ENCODE results near the gene MRPS12. TPM values are rescaled to one million over a fixed set of nuclear protein-coding genes. Genes with fewer than 3 reads are reported as not detected.

MRPS12 gene
- total and polyA plus RNA-seq, 2 of the 13 experiments (the other 11 are each of a cell fraction or from before 2014, with no cell fraction given), result 27.5 to 54.8 TPM

DNA sequence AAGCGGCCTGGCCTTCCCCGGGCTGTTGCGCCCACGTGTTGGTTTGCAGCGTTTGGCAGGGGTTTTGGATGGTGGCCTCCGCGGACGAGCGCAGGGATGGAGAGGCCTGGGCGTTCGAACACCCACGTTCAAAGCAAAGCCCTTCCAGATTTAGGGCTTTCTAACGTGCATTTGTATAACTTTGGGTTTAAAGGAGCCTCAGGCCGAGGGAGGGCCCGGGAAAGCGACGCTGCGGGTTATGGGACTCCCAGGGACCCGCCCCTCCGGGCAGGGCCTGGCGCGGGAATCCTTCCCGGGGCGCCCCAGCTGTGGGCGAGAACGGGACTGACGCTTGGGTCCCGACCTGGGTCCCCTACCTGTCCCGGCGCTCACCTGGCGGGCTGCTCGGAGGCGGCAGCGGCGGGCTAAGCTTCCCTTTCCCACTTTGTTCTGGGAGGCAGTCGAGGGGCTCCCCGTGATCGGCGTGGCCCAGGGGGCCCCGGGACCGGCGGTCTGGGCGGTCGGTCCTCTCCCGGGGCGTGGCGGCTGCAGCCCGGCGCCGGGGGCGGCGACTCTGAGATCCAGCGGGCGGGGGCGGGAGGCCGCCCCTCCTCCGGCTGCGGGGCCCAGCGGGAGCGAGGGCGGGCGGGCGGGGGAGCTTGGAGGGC is 44.6 kb downstream of the MRPS12 start, which contains the start of gene FBXO17 (continued):
- no peak for TF ChIP-seq PCBP1 (IDR thresholded peaks at IDR 0.05; ENCODE audit: borderline replicate concordance, low read depth, low read length)
- TF ChIP-seq KAT2B (IDR thresholded peaks at IDR 0.05; ENCODE audit: borderline replicate concordance, low read depth, low read length), result no peak
- TF ChIP-seq POLR2G (IDR thresholded peaks at IDR 0.05; ENCODE audit: low read depth, low read length), result peak; percentile 45; the same call in 1 of the 2 replicates
- TF ChIP-seq ZBTB20 (CRISPR knock-in tag; IDR thresholded peaks at IDR 0.05; ENCODE audit: borderline replicate concordance, low read depth), result no peak
- TF ChIP-seq, protein P1, sequence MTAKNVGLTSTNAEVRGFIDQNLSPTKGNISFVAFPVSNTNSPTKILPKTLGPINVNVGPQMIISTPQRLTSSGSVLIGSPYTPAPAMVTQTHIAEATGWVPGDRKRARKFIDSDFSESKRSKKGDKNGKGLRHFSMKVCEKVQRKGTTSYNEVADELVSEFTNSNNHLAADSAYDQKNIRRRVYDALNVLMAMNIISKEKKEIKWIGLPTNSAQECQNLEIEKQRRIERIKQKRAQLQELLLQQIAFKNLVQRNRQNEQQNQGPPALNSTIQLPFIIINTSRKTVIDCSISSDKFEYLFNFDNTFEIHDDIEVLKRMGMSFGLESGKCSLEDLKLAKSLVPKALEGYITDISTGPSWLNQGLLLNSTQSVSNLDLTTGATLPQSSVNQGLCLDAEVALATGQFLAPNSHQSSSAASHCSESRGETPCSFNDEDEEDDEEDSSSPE (CRISPR knock-in tag; IDR thresholded peaks at IDR 0.05), result peak; percentile 39
- TF ChIP-seq ZNF30 (CRISPR knock-in tag; IDR thresholded peaks at IDR 0.05), result 0 out of 2 replicates have a peak, but pooled peaks have one; percentile 78
- peak; percentile 55; the same call in 1 of the 2 replicates for TF ChIP-seq ZNF501 (CRISPR knock-in tag; IDR thresholded peaks at IDR 0.05)
- no peak for TF ChIP-seq SMARCC2 (IDR thresholded peaks at IDR 0.05)
- TF ChIP-seq, protein P2, sequence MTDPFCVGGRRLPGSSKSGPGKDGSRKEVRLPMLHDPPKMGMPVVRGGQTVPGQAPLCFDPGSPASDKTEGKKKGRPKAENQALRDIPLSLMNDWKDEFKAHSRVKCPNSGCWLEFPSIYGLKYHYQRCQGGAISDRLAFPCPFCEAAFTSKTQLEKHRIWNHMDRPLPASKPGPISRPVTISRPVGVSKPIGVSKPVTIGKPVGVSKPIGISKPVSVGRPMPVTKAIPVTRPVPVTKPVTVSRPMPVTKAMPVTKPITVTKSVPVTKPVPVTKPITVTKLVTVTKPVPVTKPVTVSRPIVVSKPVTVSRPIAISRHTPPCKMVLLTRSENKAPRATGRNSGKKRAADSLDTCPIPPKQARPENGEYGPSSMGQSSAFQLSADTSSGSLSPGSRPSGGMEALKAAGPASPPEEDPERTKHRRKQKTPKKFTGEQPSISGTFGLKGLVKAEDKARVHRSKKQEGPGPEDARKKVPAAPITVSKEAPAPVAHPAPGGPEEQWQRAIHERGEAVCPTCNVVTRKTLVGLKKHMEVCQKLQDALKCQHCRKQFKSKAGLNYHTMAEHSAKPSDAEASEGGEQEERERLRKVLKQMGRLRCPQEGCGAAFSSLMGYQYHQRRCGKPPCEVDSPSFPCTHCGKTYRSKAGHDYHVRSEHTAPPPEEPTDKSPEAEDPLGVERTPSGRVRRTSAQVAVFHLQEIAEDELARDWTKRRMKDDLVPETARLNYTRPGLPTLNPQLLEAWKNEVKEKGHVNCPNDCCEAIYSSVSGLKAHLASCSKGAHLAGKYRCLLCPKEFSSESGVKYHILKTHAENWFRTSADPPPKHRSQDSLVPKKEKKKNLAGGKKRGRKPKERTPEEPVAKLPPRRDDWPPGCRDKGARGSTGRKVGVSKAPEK (CRISPR knock-in tag; IDR thresholded peaks at IDR 0.05; ENCODE audit: borderline replicate concordance), result peak; percentile 23; the same call in 1 of the 2 replicates
- peak; percentile 32; the same call in 1 of the 2 replicates for TF ChIP-seq ZNF274 (CRISPR knock-in tag; IDR thresholded peaks at IDR 0.05)
- TF ChIP-seq, protein P3, sequence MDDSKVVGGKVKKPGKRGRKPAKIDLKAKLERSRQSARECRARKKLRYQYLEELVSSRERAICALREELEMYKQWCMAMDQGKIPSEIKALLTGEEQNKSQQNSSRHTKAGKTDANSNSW (CRISPR knock-in tag; IDR thresholded peaks at IDR 0.05; ENCODE audit: borderline replicate concordance), result peak; percentile 52; the same call in 1 of the 2 replicates
- TF ChIP-seq, protein P4, sequence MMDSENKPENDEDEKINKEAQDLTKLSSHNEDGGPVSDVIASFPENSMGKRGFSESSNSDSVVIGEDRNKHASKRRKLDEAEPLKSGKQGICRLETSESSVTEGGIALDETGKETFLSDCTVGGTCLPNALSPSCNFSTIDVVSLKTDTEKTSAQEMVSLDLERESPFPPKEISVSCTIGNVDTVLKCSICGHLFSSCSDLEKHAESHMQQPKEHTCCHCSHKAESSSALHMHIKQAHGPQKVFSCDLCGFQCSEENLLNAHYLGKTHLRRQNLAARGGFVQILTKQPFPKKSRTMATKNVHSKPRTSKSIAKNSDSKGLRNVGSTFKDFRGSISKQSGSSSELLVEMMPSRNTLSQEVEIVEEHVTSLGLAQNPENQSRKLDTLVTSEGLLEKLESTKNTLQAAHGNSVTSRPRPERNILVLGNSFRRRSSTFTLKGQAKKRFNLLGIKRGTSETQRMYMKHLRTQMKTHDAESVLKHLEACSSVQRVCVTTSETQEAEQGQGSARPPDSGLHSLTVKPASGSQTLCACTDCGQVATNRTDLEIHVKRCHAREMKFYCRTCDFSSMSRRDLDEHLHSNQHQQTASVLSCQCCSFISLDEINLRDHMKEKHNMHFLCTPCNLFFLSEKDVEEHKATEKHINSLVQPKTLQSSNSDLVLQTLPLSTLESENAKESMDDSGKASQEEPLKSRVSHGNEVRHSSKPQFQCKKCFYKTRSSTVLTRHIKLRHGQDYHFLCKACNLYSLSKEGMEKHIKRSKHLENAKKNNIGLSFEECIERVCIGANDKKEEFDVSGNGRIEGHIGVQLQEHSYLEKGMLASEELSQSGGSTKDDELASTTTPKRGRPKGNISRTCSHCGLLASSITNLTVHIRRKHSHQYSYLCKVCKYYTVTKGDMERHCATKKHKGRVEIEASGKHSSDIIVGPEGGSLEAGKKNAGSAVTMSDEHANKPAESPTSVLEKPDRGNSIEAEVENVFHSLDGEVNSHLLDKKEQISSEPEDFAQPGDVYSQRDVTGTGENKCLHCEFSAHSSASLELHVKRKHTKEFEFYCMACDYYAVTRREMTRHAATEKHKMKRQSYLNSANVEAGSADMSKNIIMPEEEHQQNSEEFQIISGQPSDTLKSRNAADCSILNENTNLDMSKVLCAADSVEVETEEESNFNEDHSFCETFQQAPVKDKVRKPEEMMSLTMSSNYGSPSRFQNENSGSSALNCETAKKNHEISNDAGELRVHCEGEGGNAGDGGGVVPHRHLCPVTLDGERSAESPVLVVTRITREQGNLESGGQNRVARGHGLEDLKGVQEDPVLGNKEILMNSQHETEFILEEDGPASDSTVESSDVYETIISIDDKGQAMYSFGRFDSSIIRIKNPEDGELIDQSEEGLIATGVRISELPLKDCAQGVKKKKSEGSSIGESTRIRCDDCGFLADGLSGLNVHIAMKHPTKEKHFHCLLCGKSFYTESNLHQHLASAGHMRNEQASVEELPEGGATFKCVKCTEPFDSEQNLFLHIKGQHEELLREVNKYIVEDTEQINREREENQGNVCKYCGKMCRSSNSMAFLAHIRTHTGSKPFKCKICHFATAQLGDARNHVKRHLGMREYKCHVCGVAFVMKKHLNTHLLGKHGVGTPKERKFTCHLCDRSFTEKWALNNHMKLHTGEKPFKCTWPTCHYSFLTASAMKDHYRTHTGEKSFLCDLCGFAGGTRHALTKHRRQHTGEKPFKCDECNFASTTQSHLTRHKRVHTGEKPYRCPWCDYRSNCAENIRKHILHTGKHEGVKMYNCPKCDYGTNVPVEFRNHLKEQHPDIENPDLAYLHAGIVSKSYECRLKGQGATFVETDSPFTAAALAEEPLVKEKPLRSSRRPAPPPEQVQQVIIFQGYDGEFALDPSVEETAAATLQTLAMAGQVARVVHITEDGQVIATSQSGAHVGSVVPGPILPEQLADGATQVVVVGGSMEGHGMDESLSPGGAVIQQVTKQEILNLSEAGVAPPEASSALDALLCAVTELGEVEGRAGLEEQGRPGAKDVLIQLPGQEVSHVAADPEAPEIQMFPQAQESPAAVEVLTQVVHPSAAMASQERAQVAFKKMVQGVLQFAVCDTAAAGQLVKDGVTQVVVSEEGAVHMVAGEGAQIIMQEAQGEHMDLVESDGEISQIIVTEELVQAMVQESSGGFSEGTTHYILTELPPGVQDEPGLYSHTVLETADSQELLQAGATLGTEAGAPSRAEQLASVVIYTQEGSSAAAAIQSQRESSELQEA (CRISPR knock-in tag; IDR thresholded peaks at IDR 0.05; ENCODE audit: not compliant biosample characterization), result peak; percentile 55
